HL-60 (cell line): Measurements from ENCODE around the gene WTAP.

Experiments used
- DNase-seq, 2 experiments: peaks; one replicate each; pipeline ENCODE4 v3.0.0-alpha.2; 2010 to 2020; ENCODE audit warnings: low read depth in 1 of 2, low spot score in 1 of 2
- H3K27ac ChIP-seq: fragments of 250-450 bp; sonication (Bioruptor Pico); replicated peaks from 2 replicates; pipeline ENCODE4 v1.5.1; 2020; ENCODE audit warnings: mild to moderate bottlenecking, moderate library complexity
- H3K27me3 ChIP-seq: fragments of 250-450 bp; sonication (Bioruptor Pico); 2 replicates; pipeline ENCODE4 v1.5.1; 2021; ENCODE audit warnings: mild to moderate bottlenecking, moderate library complexity; ENCODE audit not compliant: insufficient read depth, poor library complexity, severe bottlenecking
- H3K4me3 ChIP-seq: replicated peaks from 2 replicates; pipeline ENCODE4 v1.5.1; 2011; ENCODE audit warnings: mild to moderate bottlenecking, control low read depth, low read length; ENCODE audit not compliant: insufficient read depth
- GABPA ChIP-seq: IDR thresholded peaks from 2 replicates; pipeline ENCODE4 v1.6.1; 2012; ENCODE audit warnings: low read depth
- POLR2AphosphoS5 ChIP-seq: IDR thresholded peaks from 2 replicates; pipeline ENCODE4 v1.6.1; 2012; ENCODE audit warnings: low read depth
- REST ChIP-seq: IDR thresholded peaks from 2 replicates; pipeline ENCODE4 v1.6.1; 2012; ENCODE audit warnings: low read depth; ENCODE audit not compliant: insufficient replicate concordance
- SPI1 ChIP-seq: IDR thresholded peaks from 2 replicates; pipeline ENCODE4 v1.6.1; 2012; ENCODE audit warnings: low read depth, mild to moderate bottlenecking, borderline replicate concordance
- TF ChIP-seq, protein P1 (sequence below): IDR thresholded peaks from one replicate; pipeline ENCODE4 v1.5.1; 2011; ENCODE audit warnings: low read length, control low read depth, inconsistent platforms; ENCODE audit not compliant: insufficient read depth

WTAP gene

DNA sequence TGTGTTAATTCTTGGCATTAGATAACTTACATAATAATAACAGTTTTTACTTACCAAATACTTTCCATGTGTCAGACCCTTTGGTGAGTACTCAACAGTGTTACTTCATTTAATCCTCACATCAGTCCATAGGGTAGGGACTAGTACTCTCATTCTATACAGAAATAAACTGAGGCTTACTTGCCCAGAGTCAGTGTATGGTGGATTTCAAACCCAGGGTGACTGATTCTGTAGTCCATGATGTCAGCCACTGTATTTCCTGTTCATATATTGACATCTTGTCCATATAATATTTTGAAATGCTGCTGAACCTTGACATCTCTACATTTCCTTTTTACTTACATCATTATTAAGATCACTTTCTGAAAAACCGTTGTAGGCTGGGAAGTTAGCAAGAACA, 70.2 kb downstream of the WTAP start:
- Histone ChIP-seq H3K4me3 (no peak overlapping the region), H3K27ac (no peak overlapping the region), H3K27me3 (no peaks in the 10 kb centered on the region)
- no peak for TF ChIP-seq GABPA
- no peak for TF ChIP-seq POLR2AphosphoS5
- TF ChIP-seq REST, result no peak
- no peak for TF ChIP-seq SPI1
- TF ChIP-seq, protein P1, sequence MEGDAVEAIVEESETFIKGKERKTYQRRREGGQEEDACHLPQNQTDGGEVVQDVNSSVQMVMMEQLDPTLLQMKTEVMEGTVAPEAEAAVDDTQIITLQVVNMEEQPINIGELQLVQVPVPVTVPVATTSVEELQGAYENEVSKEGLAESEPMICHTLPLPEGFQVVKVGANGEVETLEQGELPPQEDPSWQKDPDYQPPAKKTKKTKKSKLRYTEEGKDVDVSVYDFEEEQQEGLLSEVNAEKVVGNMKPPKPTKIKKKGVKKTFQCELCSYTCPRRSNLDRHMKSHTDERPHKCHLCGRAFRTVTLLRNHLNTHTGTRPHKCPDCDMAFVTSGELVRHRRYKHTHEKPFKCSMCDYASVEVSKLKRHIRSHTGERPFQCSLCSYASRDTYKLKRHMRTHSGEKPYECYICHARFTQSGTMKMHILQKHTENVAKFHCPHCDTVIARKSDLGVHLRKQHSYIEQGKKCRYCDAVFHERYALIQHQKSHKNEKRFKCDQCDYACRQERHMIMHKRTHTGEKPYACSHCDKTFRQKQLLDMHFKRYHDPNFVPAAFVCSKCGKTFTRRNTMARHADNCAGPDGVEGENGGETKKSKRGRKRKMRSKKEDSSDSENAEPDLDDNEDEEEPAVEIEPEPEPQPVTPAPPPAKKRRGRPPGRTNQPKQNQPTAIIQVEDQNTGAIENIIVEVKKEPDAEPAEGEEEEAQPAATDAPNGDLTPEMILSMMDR, result no peak
- no peak for DNase-seq

- Histone ChIP-seq H3K27ac (peak within 1 kb of the TSS; percentile 73), H3K4me3 (no peak within 1 kb of the TSS), H3K27me3 (no peaks in the 10 kb centered on the region)
- no peak for DNase-seq
- TF ChIP-seq GABPA, result no peak
- no peak for TF ChIP-seq POLR2AphosphoS5
- no peak for TF ChIP-seq SPI1
- no peak for TF ChIP-seq REST
- TF ChIP-seq, protein P1, result no peak
Observed at GRCh38 chr6:159800141-159800865, 73.0 kb downstream of the WTAP start, which contains the start of gene PNLDC1. PNLDC1 (plus strand) TSS chr6:159800276; CDS start chr6:159800308, 32 bp downstream.

- peak; percentile 74 to 83 for DNase-seq
- no peak for TF ChIP-seq GABPA
- no peak for TF ChIP-seq REST
- Histone ChIP-seq H3K4me3 (no peak overlapping the region), H3K27ac (peak overlapping the region; percentile 73), H3K27me3 (no peaks in the 10 kb centered on the region)
Observed at GRCh38 chr6:159801935-159802334, 74.6 kb downstream of the WTAP start.
